NOMO-1 (cell line): ENCODE measurements around the gene ERC1.
A peak's percentile ranks its signal among the peaks of the same experiment; 100 is the strongest.
"Not testable (repeated sequence)": the region's sequence is repeated elsewhere in the genome, so short reads cannot be mapped to it uniquely, and the experiment has no call there.

Source experiments
- DNase-seq, 2 experiments: peaks; one replicate each; lab custom pipeline; 2025; ENCODE audit not compliant: unreplicated experiment in 2 of 2; lab: John Stamatoyannopoulos, UW

The ERC1 gene

GRCh38 chr12:1069846-1070245 is 78.8 kb downstream of the ERC1 start:
- no peak for DNase-seq

- no peak for DNase-seq
These were observed 80.2 kb downstream of the ERC1 start for GRCh38 chr12:1071182-1071581.

DNA sequence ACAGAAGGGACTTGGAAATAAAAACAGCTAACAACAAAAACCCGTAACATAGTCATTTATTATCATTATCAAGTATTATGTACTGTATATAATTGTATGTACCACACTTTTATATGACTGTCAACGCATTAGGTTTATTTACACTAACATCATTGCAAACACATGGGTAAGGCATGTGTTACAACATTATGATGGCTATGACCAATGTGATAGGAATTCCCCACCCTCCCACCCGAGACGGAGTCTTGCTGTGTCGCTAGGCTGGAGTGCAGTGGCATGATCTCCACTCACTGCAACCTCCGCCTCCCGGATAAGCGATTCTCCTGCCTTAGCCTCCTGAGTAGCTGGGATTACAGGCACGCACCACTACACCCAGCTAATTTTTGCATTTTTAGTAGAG is 82.6 kb downstream of the ERC1 start:
- DNase-seq: no peak

DNA sequence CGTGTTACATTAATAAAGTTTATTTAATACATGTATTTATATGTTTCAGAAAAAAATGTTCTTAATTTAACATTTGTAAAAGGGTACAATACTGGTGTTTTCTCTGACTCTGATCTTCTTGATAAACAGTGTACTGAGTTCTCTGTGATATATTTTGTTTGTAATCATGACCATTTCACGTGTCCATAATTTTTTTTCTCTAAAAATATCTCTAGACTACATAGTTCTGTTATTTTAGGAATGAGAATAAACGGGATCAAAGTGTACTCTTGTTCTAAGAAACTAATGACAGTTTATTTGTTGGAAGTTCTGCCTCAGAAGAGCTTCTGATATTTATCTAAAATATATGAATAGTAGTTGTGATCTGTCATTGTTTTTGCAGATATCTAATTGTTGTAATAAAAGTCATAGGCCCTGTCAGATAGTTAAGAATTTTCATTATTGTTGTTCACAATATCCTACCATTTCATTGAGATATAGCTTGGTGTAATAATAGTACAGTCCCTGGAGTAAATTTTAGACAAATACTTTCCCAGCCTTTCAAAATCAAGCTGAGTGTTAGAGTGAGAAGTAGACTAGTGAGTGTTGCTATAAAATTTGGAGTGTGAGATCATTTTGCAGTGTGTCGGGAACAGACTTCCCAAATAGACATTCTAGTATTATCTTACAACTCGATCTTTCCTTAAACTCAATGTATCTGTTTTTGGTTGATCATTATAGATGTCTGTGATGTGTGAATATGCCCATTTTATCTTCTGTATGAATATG is 86.2 kb downstream of the ERC1 start:
- no peak for DNase-seq

GRCh38 chr12:1078002-1078401 is 87.0 kb downstream of the ERC1 start:
- DNase-seq: no peak

DNA sequence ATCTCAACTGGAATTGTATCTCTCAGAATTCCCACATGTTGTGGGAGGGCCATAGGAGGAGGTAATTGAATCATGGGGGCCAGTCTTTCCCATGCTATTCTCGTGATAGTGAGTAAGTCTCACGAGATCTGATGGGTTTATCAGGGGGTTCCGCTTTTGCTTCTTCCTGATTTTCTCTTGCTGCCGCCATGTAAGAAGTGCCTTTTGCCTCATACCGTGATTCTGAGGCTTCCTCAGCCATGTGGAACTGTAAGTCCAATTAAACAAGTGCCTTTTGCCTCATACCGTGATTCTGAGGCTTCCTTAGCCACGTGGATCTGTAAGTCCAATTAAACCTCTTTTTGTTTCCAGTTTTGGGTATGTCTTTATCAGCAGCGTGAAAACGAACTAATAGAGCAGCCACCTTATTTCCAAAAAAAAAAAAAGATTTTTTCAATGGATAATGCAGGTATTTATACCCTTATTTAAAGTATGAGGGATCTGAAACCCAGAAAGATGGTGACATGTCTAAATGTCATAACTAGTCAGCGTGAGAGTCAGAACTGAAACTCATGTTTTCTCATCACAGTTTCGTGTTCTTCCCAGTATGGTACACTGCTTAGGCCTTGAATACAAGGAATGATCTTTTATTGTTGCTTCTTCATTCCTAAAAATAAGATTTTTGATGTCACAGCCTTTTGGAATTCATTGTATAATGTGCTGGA is 89.6 kb downstream of the ERC1 start:
- no peak for DNase-seq

DNA sequence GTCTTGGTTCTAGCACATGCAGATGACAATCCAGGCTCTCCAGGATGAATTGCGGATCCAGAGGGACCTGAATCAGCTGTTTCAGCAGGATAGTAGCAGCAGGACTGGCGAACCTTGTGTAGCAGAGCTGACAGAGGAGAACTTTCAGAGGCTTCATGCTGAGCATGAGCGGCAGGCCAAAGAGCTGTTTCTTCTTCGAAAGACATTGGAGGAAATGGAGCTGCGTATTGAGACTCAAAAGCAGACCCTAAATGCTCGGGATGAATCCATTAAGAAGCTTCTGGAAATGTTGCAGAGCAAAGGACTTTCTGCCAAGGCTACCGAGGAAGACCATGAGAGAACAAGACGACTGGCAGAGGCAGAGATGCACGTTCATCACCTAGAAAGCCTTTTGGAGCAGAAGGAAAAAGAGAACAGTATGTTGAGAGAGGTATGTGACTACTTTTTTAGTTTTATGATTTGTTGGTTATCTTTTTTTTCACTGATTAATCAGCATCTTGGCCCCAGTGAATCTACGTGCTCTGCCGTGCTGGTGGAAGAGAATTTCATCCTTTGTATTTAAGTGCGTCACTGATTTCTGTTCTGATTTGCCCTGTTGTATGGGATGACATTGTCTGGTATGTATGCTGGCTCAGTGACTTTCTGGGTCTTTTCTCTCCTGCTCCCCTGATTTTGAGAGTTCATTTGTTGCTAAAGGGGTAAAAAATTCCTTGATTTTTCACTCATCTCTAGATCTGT is 92.3 kb downstream of the ERC1 start:
- DNase-seq: no peak

DNA sequence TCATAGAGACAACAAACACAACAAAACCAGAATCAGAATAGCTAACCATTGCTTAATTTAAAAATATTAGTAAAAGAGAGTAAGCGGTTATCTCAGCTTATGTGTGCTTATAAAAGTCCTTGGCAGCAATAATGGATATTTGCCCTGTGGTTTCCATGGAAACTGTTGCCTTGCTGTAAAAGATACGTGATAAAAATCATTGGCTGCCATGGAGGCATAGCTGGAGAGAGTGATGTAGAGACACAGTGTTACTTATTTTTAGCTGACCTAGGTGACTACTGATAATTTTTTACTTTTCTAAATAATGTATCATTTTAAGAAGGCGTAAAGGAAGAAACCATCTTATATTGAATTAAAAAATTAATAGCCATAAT is 92.9 kb downstream of the ERC1 start:
- no peak for DNase-seq

- DNase-seq: no peak
These were observed 100.3 kb downstream of the ERC1 start for GRCh38 chr12:1091350-1091749.

DNA sequence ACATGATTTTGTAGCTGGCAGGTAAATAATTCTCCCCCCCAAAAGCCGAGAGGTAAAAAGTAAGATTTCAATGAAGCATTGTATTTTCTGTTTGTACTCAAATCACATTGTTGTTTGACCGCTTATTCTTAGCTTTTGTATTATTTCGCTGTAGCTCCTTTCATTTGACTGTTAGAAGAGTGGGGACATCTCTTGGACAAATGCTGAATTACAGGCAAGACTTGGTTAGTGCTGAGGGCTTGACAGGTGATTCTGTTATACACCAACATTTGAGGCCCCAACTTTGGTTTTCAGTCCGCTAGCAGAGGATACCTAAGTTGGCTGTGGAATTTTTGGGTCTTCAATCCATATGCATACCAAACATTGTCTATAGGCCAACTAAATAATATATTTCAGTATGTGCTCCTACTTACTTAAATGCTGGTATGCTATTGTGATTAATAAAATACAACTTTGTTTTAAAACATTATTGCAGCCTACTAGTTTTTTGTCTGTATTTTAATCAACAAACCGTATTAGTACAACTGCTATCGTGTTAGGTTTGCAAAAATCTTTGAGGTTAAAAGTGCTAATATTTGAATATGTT is 102.2 kb downstream of the ERC1 start:
- peak in 1 of 2 experiments; percentile 26 for DNase-seq

DNA sequence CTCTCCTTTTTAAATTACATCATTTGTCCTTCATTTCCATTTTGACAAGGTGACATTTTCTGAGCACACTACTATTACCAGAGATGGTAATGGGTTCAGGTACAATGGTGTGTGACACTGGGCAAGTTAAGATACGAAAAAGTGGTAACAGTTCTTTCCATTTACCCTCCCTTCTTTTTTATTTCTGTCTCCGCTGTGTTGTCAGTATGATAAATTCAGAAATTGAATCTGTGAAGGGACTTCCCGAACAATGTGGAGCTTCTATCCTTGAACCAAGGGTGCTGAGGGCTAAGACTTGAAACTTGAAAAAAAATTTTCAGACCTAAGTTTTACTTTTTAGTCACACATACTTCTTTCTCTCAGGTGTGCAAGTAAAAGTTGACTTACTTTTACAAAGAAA is 103.7 kb downstream of the ERC1 start:
- DNase-seq: no peak

DNA sequence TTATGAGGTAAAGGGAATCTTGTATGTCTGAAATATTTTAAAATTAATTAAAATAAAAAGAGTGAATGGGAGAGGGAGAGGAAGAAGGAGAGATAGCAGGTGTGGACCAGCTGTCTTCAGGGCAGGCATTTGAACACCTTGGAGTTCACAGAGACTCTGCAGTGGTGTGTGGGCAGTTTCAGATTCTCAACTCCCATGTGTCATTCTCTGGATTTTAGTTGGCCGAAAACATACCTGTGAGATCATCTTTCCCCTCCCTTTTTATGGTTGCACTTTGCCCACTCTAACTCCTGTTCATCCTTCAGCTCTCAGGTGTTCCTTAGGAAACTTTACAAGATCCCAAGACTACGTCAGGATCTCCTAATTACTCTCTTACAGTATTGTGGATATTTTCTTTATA is 108.1 kb downstream of the ERC1 start:
- no peak for DNase-seq

DNA sequence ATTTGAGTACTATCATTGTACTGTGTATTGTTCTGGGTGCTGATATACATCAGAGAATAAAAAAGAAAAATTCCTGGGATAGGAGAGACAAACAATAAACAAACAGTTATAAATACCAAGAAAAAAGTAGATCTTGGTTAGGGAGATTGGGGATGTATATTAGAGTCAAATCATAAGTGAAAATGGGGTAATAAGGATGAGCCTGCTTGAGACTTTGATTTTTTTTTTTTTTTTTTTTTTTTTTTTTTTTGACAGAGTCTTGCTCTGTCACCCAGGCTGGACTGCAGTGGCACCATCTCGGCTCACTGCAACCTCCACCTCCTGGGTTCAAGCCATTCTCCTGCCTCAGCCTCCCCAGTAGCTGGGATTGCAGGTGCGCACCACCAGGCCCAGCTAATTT is 108.6 kb downstream of the ERC1 start:
- DNase-seq: not testable (repeated sequence)

- DNase-seq: peak in 1 of 2 experiments; percentile 36
These were observed 111.1 kb downstream of the ERC1 start for GRCh38 chr12:1102115-1102514.

- DNase-seq: no peak
These were observed 111.9 kb downstream of the ERC1 start for GRCh38 chr12:1102791-1103450.

GRCh38 chr12:1103632-1104031 is 112.6 kb downstream of the ERC1 start:
- DNase-seq: no peak

- DNase-seq: no peak
These were observed 113.2 kb downstream of the ERC1 start for GRCh38 chr12:1104088-1104800.

- DNase-seq: no peak
These were observed 116.6 kb downstream of the ERC1 start for GRCh38 chr12:1107669-1108068.

GRCh38 chr12:1108276-1108675 is 117.3 kb downstream of the ERC1 start:
- peak; percentile 25 to 70 for DNase-seq
